PC-3 (cell line): ENCODE data around the gene KIAA1210.

Experiments
- CTCF ChIP-seq: fragments of 300-600 bp; sonication (generic); conservative IDR thresholded peaks from 2 replicates; pipeline ENCODE4 v1.5.1; 2017; ENCODE audit warnings: antibody characterized with exemption, low read depth, mild to moderate bottlenecking, low read length
- EZH2 ChIP-seq: fragments of 300-600 bp; sonication (generic); IDR thresholded peaks from one replicate; pipeline ENCODE4 v1.6.1; 2017; ENCODE audit warnings: antibody characterized with exemption, mild to moderate bottlenecking, low read length; ENCODE audit not compliant: unreplicated experiment
- EZH2phosphoT487 ChIP-seq: fragments of 300-600 bp; sonication (generic); IDR thresholded peaks from 2 replicates; pipeline ENCODE4 v1.6.1; 2018; ENCODE audit warnings: mild to moderate bottlenecking, antibody characterized with exemption, low read length, borderline replicate concordance

GRCh38 chrX:119168104-119168503, 40.5 kb upstream of the KIAA1210 start:
- TF ChIP-seq CTCF: no peak
- no peak for TF ChIP-seq EZH2
- no peak for TF ChIP-seq EZH2phosphoT487
